Activated CD8-positive, alpha-beta T cell treated with anti-CD3 and anti-CD28 coated beads for 36 hours (primary cell): ENCODE results near the gene ANXA3. TPM values are rescaled to one million over a fixed set of nuclear protein-coding genes. Genes with fewer than 3 reads are reported as not detected.

Experiments
- ATAC-seq: fragments of 200-7000 bp; cut with Tn5 transposase; one replicate; pipeline ENCODE4 v1.10.0; 2021; ENCODE audit warnings: mild to moderate bottlenecking, moderate library complexity
- CTCF ChIA-PET: fragments of 350-600 bp; sonication (Branson Sonifier 250); formaldehyde crosslinking; loops from one replicate; lab custom pipeline; 2021; ENCODE audit warnings: antibody characterized with exemption; lab: Charles Lee
- POLR2A ChIA-PET: fragments of 350-600 bp; sonication (Branson Sonifier 250); formaldehyde crosslinking; loops from one replicate; lab custom pipeline; 2021; ENCODE audit warnings: antibody characterized with exemption; lab: Charles Lee
- DNase-seq: peaks from one replicate; pipeline ENCODE4 v3.0.0-alpha.2; 2020
- H3K27ac Mint-ChIP-seq: one replicate; pipeline ENCODE4 v1.8.0; 2021; ENCODE audit warnings: mild to moderate bottlenecking, mixed read lengths
- H3K27me3 Mint-ChIP-seq: one replicate; pipeline ENCODE4 v1.8.0; 2021; ENCODE audit warnings: mixed read lengths
- H3K36me3 Mint-ChIP-seq: one replicate; pipeline ENCODE4 v1.8.0; 2021; ENCODE audit warnings: low read depth, mixed read lengths
- H3K4me1 Mint-ChIP-seq: one replicate; pipeline ENCODE4 v1.8.0; 2021; ENCODE audit warnings: low read depth, mixed read lengths
- H3K4me3 Mint-ChIP-seq: one replicate; pipeline ENCODE4 v1.8.0; 2021; ENCODE audit warnings: mild to moderate bottlenecking, moderate library complexity, mixed read lengths
- H3K9me3 Mint-ChIP-seq: one replicate; pipeline ENCODE4 v1.8.0; 2021; ENCODE audit warnings: mixed read lengths
- CTCF ChIP-seq: fragments of 200-600 bp; IDR thresholded peaks from one replicate; pipeline ENCODE4 v1.8.0; 2022; ENCODE audit warnings: antibody characterized with exemption, mild to moderate bottlenecking
- intact Hi-C: fragments of 100-400 bp; cut with micrococcal nuclease; formaldehyde crosslinking; loops from one replicate; pipeline ENCODE4 v1.10.0; 2022
- total RNA-seq, 2 experiments: library from RNA; stranded (reverse); gene quantifications; one replicate each; pipeline ENCODE4 v1.2.3, GENCODE V29; 2021

ANXA3 gene
- total RNA-seq, 2 experiments from 2014 or later: 0.63 to 0.90 TPM

- Mint-ChIP-seq H3K4me3 (no peak overlapping the region), H3K27me3 (no peaks in the 10 kb centered on the region), H3K27ac (no peak overlapping the region), H3K4me1 (peaks cover 7% of the 10 kb centered on the region), H3K36me3 (no peaks in the 10 kb centered on the region), H3K9me3 (no peaks in the 10 kb centered on the region)
- intact Hi-C loops: no loop called here
- ChIA-PET POLR2A (interaction anchor here (0.7 to 0.9 kb wide), 2 partner anchors 9 to 17 kb away, joined by 3 to 4 read pairs; no protein-coding TSS in a partner anchor), CTCF (interaction anchor here (0.7 to 1.6 kb wide), 6 partner anchors 9 to 212 kb away, joined by 3 to 5 read pairs (median 3); no protein-coding TSS in a partner anchor)
- DNase-seq: no peak
- no peak for ATAC-seq
- no peak for TF ChIP-seq CTCF
These were observed 100.8 kb downstream of the ANXA3 start for GRCh38 chr4:78652282-78652876.

- POLR2A ChIA-PET: interaction anchor here (1.0 kb wide), 1 partner anchor 39 kb away, joined by 3 read pairs; no protein-coding TSS in a partner anchor
- DNase-seq: no peak
These were observed 102.1 kb downstream of the ANXA3 start for GRCh38 chr4:78653655-78654054.

DNA sequence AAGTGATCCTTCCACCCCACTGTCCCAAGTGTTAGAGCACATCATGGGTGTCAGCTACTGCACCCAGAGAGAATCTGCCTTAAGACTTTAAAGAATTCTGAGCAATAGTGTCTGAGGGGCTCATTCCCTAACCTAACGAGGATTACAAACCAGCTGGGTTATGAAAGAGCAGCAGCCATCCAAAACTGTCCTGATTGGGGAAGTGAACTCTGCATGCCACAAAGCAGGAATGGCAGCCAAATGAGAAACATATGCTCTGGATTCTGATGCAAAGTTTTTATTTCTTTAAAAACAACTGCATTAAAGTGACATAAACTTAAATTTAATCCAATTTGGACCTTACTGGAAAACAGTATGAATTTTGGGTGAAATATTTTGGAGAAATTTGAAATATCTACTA, 103.2 kb downstream of the ANXA3 start:
- Mint-ChIP-seq H3K4me1 (peaks cover 24% of the 10 kb centered on the region), H3K27ac (no peak overlapping the region), H3K4me3 (no peak overlapping the region), H3K27me3 (no peaks in the 10 kb centered on the region), H3K9me3 (no peaks in the 10 kb centered on the region), H3K36me3 (no peaks in the 10 kb centered on the region)
- CTCF ChIA-PET: interaction anchor here (1.2 to 2.4 kb wide), 2 partner anchors 10 to 13 kb away, joined by 3 to 18 read pairs; no protein-coding TSS in a partner anchor
- DNase-seq (no peak), ATAC-seq (no peak)
- POLR2A ChIA-PET: no interaction called here
- intact Hi-C loops: loop anchor here (5.0 kb wide), 1 partner anchor 122 kb away; the partner anchor contains the start of gene BMP2K
- TF ChIP-seq CTCF: no peak

More at GRCh38 chr4:78653655-78654054, 102.1 kb downstream of the ANXA3 start:
- CTCF ChIA-PET: interaction anchor here (2.4 kb wide), 1 partner anchor 9 kb away, joined by 18 read pairs; no protein-coding TSS in a partner anchor
- H3K4me1 Mint-ChIP-seq: peaks cover 20% of the 10 kb centered on the region
- H3K27me3 Mint-ChIP-seq: no peaks in the 10 kb centered on the region
- no peak overlapping the region for H3K4me3 Mint-ChIP-seq
- TF ChIP-seq CTCF: no peak
- H3K36me3 Mint-ChIP-seq: no peaks in the 10 kb centered on the region
- ATAC-seq: no peak
- intact Hi-C loops: no loop called here
- no peaks in the 10 kb centered on the region for H3K9me3 Mint-ChIP-seq
- no peak overlapping the region for H3K27ac Mint-ChIP-seq

DNA sequence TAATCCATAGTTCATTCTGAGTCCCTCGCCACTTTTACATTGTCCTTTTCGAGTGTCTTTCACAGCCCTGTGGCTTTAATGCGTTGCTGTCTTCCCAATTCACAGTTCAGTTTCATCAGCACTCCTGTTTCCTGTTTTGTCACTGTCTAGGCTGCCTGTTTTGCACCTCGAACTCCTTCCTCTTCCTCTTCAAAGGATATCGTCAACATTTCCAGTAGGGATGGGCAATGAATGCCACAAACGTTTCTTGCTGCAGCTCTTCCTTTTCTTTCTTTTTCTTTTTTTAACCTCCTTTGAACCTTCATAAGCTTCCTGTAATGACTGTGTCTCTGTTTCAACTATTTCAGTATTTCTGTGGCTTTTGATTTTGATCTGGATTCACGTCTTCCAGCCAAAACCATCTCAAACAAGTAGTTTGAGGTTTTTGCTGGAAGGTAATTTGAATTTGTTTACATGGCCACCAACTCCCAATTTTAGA, 105.4 kb downstream of the ANXA3 start:
- peak overlapping the region; percentile 80 for H3K27ac Mint-ChIP-seq
- ChIA-PET POLR2A (interaction anchor here (0.7 kb wide), 1 partner anchor 110 kb away, joined by 3 read pairs; no protein-coding TSS in a partner anchor), CTCF (interaction anchor here (0.6 to 3.6 kb wide), 3 partner anchors 10 to 207 kb away, joined by 4 to 12 read pairs (median 4); no protein-coding TSS in a partner anchor)
- H3K36me3 Mint-ChIP-seq: no peaks in the 10 kb centered on the region
- peaks cover 32% of the 10 kb centered on the region for H3K4me1 Mint-ChIP-seq
- no peaks in the 10 kb centered on the region for H3K9me3 Mint-ChIP-seq
- peak overlapping the region; percentile 43 for H3K4me3 Mint-ChIP-seq
- no peaks in the 10 kb centered on the region for H3K27me3 Mint-ChIP-seq
- no peak for DNase-seq
- peak; percentile 41 for ATAC-seq
- TF ChIP-seq CTCF: no peak
- intact Hi-C loops: loop anchor here (5.0 kb wide), 1 partner anchor 120 kb away; the partner anchor contains the start of gene BMP2K
